HepG2 (cell line): ENCODE measurements around the gene ADCYAP1. TPM values are rescaled to one million over a fixed set of nuclear protein-coding genes. Genes with fewer than 3 reads are reported as not detected.
A peak's percentile ranks its signal among the peaks of the same experiment; 100 is the strongest.

ENCODE experiments used
- ATAC-seq: fragments of 200-7000 bp; cut with Tn5 transposase; 3 replicates; pipeline ENCODE4 v1.9.1; 2020; ENCODE audit warnings: mild to moderate bottlenecking, moderate library complexity
- BruUV-seq: library from RNA; stranded (reverse); fragments of 400-500 nt; replicated peaks from 2 replicates; lab custom pipeline; 2021; lab: Mats Ljungman, UMichigan
- CTCF ChIA-PET: fragments of 300-600 bp; formaldehyde crosslinking; extraction: SDS; loops from one replicate; lab custom pipeline; 2021; ENCODE audit warnings: low total read pairs, inconsistent platforms, low intra/inter-chr PET ratio; lab: Yijun Ruan, JAX
- POLR2A ChIA-PET: fragments of 350-600 bp; sonication (Branson Sonifier 250); formaldehyde crosslinking; loops from one replicate; lab custom pipeline; 2020; ENCODE audit warnings: antibody characterized with exemption, inconsistent platforms; lab: Yijun Ruan, JAX
- DNase-seq: peaks from one replicate; pipeline ENCODE4 v3.0.0-alpha.2; 2015; ENCODE audit warnings: low spot score
- FAIRE-seq: peaks from 3 replicates; lab custom pipeline; 2011; peaks lifted over from hg19 to GRCh38; lab: Jason Lieb, UNC
- H2AFZ ChIP-seq: one replicate; pipeline ENCODE4 v1.6.1; 2011; ENCODE audit warnings: low read length, inconsistent platforms
- H3K27ac ChIP-seq: fragments of 300-600 bp; 3 replicates; pipeline ENCODE4 v1.8.0; 2011; ENCODE audit warnings: mixed run types, mild to moderate bottlenecking, mixed read lengths, low read length, inconsistent platforms; ENCODE audit not compliant: insufficient read depth; ENCODE audit errors: extremely low read length
- H3K27me3 ChIP-seq, 2 experiments: fragments of 200-600 bp in 1 of 2; 2 replicates in 1 of 2; 3 replicates in 1 of 2; pipeline versions ENCODE4 v1.6.0 to v1.8.0; 2011; ENCODE audit warnings: low read length in 2 of 2, mild to moderate bottlenecking in 2 of 2, moderate library complexity in 2 of 2, inconsistent platforms in 1 of 2; ENCODE audit not compliant: insufficient read depth in 2 of 2, control insufficient read depth in 1 of 2
- H3K36me3 ChIP-seq, 2 experiments: fragments of 200-600 bp in 1 of 2; replicated peaks in 1 of 2; 2 replicates in 1 of 2; 3 replicates in 1 of 2; pipeline versions ENCODE4 v1.5.1 to v1.8.0; 2011; ENCODE audit warnings: low read length in 2 of 2, inconsistent platforms in 1 of 2; ENCODE audit not compliant: insufficient read depth in 2 of 2, control insufficient read depth in 1 of 2
- H3K4me1 ChIP-seq: 2 replicates; pipeline ENCODE4 v1.5.1; 2012; ENCODE audit warnings: low read length, inconsistent platforms; ENCODE audit not compliant: insufficient read depth
- H3K4me2 ChIP-seq: 2 replicates; pipeline ENCODE4 v1.6.0; 2011; ENCODE audit warnings: low read depth, low read length, inconsistent platforms
- H3K4me3 ChIP-seq, 3 experiments: fragments of 200-600 bp in 1 of 3; sonication (generic), shearing (Covaris generic) in 1 of 3; replicated peaks in 1 of 3; 2 replicates each; pipeline ENCODE4 v1.5.1; 2011 to 2016; ENCODE audit warnings: low read length in 3 of 3, inconsistent platforms in 2 of 3, low read depth in 2 of 3, mild to moderate bottlenecking in 2 of 3, control low read depth in 1 of 3, mixed read lengths in 1 of 3; ENCODE audit not compliant: insufficient read depth in 1 of 3
- H3K79me2 ChIP-seq: one replicate; pipeline ENCODE4 v1.6.1; 2011; ENCODE audit warnings: low read length, inconsistent platforms; ENCODE audit not compliant: insufficient read depth
- H3K9ac ChIP-seq: 2 replicates; pipeline ENCODE4 v1.6.0; 2011; ENCODE audit warnings: mild to moderate bottlenecking, low read depth, low read length, inconsistent platforms; ENCODE audit not compliant: insufficient read depth
- H3K9me3 ChIP-seq: 2 replicates; pipeline ENCODE4 v1.5.1; 2012; ENCODE audit warnings: mild to moderate bottlenecking, low read length
- H4K20me1 ChIP-seq: 2 replicates; pipeline ENCODE4 v1.6.0; 2011; ENCODE audit warnings: inconsistent platforms, mild to moderate bottlenecking, low read length, moderate library complexity; ENCODE audit not compliant: insufficient read depth
- CEBPB ChIP-seq: IDR thresholded peaks from 2 replicates; pipeline ENCODE4 v1.6.1; 2011; ENCODE audit warnings: low read depth, low read length, improper control_type of control experiment, borderline replicate concordance
- NR2C2 ChIP-seq: sonication (generic); formaldehyde crosslinking; IDR thresholded peaks from 2 replicates; pipeline ENCODE4 v1.4.0; 2020; ENCODE audit warnings: missing genetic modification reagents, mild to moderate bottlenecking, moderate library complexity, borderline replicate concordance
- RARA ChIP-seq: IDR thresholded peaks from 2 replicates; pipeline ENCODE4 v1.6.1; 2016; ENCODE audit warnings: missing genetic modification reagents, missing compliant biosample characterization
- ZNF256 ChIP-seq: sonication (generic); formaldehyde crosslinking; conservative IDR thresholded peaks from 2 replicates; pipeline ENCODE4 v1.4.0; 2020; ENCODE audit warnings: missing genetic modification reagents
- ZNF713 ChIP-seq: sonication (generic); formaldehyde crosslinking; IDR thresholded peaks from 2 replicates; pipeline ENCODE4 v1.4.0; 2020; ENCODE audit warnings: mild to moderate bottlenecking, missing genetic modification reagents
- ZNF772 ChIP-seq: sonication (generic); formaldehyde crosslinking; IDR thresholded peaks from 2 replicates; pipeline ENCODE4 v1.5.0; 2020; ENCODE audit warnings: mild to moderate bottlenecking, missing genetic modification reagents
- WGBS: methylation state at CpG from one replicate; pipeline ENCODE4 v1.1.6; 2017; ENCODE audit warnings: low lambda C conversion rate; 5-methylcytosine and 5-hydroxymethylcytosine counted together
- in situ Hi-C: cut with HindIII; loops from 2 replicates; pipeline ENCODE4 v1.10.0; 2017; ENCODE audit warnings: low pct_unique_long_range_greater_than_20kb; ENCODE audit not compliant: extremely low pct_ligation_motif_present
- intact Hi-C: fragments of 100-400 bp; cut with micrococcal nuclease; formaldehyde crosslinking; loops from one replicate; pipeline ENCODE4 v1.10.0; 2022; ENCODE audit not compliant: unreplicated experiment
- polyA plus RNA-seq, 8 experiments: library from polyadenylated mRNA; depleted of rRNA in 3 of 8; stranded (reverse) in 7 of 8; unstranded in 1 of 8; fragments of >200 nt; fragmentation: Illumina TruSeq in 4 of 8; extraction: Trizol in 4 of 8; gene quantifications; 2 replicates each; pipeline versions ENCODE4 v1.2.1 to v1.2.3, GENCODE V29; 2011 to 2016; ENCODE audit warnings: low read depth in 4 of 8, missing spikeins in 1 of 8, mixed read lengths in 1 of 8; ENCODE audit not compliant: insufficient read depth in 1 of 8
- total RNA-seq, 5 experiments: library from RNA; depleted of rRNA; stranded (reverse); fragments of >200 nt; fragmentation: Illumina TruSeq; extraction: Trizol; gene quantifications; 2 replicates each; pipeline ENCODE4 v1.2.3, GENCODE V29; 2016; ENCODE audit warnings: low read depth in 1 of 5
- TF ChIP-seq, protein P1 (sequence below): fragments of 450-650 bp; IDR thresholded peaks from 2 replicates; pipeline ENCODE4 v1.6.1; 2017; ENCODE audit warnings: mild to moderate bottlenecking

Gene ADCYAP1
- total and polyA plus RNA-seq, 2 of the 13 experiments (the other 11 are each of a cell fraction or from before 2014, with no cell fraction given), result not detected

GRCh38 chr18:949724-950631, 45.3 kb downstream of the ADCYAP1 start (continued):
- TF ChIP-seq, protein P1, sequence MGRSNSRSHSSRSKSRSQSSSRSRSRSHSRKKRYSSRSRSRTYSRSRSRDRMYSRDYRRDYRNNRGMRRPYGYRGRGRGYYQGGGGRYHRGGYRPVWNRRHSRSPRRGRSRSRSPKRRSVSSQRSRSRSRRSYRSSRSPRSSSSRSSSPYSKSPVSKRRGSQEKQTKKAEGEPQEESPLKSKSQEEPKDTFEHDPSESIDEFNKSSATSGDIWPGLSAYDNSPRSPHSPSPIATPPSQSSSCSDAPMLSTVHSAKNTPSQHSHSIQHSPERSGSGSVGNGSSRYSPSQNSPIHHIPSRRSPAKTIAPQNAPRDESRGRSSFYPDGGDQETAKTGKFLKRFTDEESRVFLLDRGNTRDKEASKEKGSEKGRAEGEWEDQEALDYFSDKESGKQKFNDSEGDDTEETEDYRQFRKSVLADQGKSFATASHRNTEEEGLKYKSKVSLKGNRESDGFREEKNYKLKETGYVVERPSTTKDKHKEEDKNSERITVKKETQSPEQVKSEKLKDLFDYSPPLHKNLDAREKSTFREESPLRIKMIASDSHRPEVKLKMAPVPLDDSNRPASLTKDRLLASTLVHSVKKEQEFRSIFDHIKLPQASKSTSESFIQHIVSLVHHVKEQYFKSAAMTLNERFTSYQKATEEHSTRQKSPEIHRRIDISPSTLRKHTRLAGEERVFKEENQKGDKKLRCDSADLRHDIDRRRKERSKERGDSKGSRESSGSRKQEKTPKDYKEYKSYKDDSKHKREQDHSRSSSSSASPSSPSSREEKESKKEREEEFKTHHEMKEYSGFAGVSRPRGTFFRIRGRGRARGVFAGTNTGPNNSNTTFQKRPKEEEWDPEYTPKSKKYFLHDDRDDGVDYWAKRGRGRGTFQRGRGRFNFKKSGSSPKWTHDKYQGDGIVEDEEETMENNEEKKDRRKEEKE, result no peak
- no peak for TF ChIP-seq RARA
- TF ChIP-seq ZNF256, result no peak
- TF ChIP-seq ZNF772 (CRISPR knock-in tag), result no peak

DNA sequence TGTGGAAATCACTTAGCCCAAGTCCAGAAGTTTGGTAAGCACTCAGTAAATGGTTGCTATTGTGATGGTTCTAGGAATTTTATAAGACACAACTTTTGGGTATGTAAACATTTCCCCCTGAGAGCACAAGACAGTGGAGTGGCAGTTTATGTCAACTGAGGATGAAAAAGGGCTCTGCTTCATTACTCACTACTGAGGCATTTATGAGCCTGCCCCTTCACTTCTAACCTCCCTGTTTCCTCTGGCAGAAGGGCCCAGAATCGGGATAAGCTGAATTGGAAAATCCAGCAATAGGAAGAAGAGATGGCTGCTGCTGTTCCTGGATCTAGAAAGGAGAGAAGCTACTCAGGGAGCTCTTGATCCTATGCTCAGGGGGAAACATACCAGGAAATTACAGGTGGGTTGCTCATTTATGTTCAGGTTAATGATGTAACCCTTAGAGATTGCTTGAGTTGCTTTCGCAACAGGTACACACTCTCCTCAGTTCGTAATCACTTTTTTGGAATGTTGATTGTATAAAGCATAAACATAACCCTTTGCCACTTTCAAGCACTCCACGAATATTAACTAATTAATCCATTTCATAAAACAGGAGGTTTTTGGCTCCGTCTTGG, 46.3 kb downstream of the ADCYAP1 start:
- Histone ChIP-seq H3K36me3 (no peaks in the 10 kb centered on the region), H4K20me1 (no peaks in the 10 kb centered on the region), H3K4me3 (no peak overlapping the region), H3K27me3 (no peaks in the 10 kb centered on the region), H3K9me3 (no peaks in the 10 kb centered on the region), H3K4me1 (peaks cover 14% of the 10 kb centered on the region), H3K27ac (no peak overlapping the region), H3K9ac (no peak overlapping the region), H3K4me2 (no peak overlapping the region)
- ATAC-seq (no peak), FAIRE-seq (no peak), DNase-seq (no peak)
- in situ Hi-C loops (no loop called here), intact Hi-C loops (no loop called here)
- 2% methylated on average over 5 of the region's 5 CpGs for WGBS
- POLR2A ChIA-PET, result no interaction called here
- no TSS peak for BruUV-seq
- CTCF ChIA-PET, result no interaction called here
- TF ChIP-seq NR2C2 (CRISPR knock-in tag), result no peak
- TF ChIP-seq ZNF713 (CRISPR knock-in tag), result no peak
- TF ChIP-seq CEBPB, result peak; percentile 14; the same call in 1 of the 2 replicates
- TF ChIP-seq, all 625 proteins: peak for 1
- H2AFZ ChIP-seq, result no peak overlapping the region
- H3K79me2 ChIP-seq, result no peaks in the 10 kb centered on the region
